Fibroblast of the conjunctiva (primary cell): ENCODE measurements around the gene C6orf89.

Experiments used
- DNase-seq: peaks from one replicate; pipeline ENCODE4 v3.0.0-alpha.2; 2010; ENCODE audit warnings: low read depth

Gene C6orf89

DNA sequence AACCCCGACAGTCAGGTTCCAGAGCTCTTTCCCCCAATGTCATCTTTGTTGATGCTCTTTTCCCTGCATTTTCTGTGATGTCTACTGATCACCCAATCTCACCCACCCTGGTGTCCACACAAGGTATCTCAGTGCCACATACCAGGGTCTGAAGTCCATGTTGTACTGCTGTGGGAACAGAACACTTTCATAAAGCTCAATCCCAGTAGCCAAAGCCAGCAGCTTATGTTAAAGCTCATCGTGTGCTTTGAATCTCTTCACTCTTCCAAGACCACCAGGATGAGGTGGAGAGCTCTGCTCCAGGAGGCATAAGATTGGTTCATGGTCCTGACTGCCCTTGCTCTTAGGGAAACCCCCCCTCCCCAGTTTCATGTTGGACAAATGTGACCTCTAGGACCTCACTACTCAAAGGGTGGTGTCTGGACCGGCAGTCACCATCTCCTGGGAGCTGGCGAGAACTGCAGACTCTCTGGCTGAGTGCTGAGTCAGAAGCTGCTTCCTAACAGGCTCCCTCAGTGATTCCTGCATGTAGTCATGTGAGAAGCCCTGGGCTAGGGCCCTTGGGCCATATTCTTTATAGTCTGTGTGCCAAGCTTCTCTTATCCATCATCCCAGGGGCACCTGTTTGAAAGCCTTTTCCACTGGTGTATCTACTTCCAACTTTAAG is 33.1 kb upstream of the C6orf89 start:
- peak; percentile 20 for DNase-seq

DNA sequence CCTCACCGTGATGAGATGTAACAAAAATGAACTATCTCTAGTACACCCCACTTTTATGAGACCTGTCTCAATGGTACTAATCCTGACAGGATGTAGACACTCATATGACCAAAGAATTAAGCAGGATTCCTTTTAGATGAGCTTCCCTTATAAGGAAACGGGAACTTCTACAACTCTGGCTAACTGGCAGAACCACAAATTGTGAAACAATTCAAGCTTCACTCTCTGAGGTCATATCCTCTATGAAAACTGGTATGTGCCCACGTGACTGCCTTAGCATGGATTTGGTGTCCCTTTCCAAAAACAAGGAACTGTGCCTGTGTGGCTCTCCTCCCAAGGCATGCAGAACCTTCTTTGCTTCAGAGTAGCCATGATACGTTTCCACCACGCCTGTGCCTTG is 32.4 kb upstream of the C6orf89 start:
- DNase-seq = peak; percentile 57

DNA sequence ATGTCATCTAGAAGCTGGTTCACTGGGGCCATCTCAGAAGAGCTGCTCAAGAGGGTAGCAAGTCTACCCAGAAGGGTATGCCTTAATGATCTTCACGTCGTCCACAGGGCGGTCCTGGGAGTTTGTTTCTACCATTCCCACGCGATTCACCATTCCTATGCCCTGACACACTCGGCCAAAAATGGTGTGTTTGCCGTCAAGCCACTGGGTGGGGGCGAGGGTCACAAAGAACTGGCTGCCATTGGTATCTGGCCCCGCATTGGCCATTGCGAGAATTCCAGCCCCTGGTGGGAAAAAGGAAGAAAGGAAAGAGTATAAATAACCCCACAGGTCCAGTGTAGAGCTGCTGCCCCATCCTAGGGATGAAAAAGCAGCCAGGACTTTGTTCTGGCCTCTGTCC is 30.0 kb upstream of the C6orf89 start:
- no peak for DNase-seq

DNA sequence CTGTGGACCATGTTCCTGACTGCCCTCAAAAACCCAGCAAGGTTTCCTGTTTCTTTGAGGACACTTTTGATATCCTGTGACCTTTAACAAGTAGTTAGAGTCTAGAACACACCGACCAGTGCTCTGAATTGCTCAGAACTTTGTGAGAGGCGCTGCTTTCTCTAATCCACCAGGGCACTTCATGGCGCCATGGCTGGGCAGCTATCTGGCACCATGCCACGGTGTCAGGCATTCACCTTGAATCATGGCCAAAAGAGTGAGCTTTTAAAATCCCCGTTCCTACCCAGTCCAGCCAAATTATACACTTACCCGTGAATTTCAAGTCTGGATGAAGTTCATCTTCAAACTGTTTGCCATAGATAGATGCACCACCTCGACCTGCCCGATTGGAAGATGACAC is 29.5 kb upstream of the C6orf89 start:
- no peak for DNase-seq

DNA sequence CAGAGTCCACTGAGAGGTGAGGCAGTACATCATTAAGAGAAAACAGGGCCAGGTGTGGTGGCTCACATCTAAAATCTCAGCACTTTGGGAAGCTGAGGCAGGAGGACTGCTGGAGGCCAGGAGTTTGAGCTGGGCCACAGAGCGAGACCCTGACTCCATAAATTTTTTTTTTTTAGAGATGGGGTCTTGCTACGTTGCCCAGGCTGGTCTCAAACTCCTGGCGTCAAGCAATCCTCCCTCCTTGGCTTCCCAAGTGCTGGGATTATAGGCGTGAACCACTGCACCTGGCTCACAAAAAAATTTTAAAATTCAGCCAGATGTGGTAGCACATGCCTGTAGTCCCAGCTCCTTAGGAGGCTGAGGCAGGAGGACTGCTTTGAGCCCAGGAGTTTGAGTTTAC is 28.4 kb upstream of the C6orf89 start:
- DNase-seq = no peak

DNA sequence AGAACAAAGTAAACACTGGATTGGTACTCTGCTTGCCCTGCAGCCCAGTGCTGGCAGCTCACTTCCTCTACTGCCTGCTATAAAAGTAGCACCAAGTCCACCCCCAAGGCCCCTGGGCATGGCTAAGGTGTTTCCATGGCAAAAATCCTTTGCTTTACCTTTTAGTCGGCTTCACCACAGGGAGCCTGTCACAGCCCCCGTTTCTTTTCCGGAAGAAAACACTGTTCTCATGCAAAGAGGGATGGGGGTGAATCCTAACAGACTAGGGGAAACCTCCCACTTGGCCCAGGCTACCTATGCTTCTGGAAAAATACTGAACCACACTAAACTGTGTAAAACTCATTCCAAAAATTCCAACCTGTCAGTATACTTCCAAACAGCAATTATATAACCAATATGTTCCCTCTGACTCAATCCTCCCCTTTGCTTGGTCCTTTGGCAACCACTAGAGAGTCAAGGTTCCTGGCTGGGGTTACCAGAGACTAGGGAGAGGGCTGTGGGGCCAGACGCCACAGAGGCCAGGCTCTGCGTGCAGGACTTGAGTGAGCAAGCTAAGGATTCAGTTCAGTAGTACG is 27.3 kb upstream of the C6orf89 start:
- DNase-seq = no peak

DNA sequence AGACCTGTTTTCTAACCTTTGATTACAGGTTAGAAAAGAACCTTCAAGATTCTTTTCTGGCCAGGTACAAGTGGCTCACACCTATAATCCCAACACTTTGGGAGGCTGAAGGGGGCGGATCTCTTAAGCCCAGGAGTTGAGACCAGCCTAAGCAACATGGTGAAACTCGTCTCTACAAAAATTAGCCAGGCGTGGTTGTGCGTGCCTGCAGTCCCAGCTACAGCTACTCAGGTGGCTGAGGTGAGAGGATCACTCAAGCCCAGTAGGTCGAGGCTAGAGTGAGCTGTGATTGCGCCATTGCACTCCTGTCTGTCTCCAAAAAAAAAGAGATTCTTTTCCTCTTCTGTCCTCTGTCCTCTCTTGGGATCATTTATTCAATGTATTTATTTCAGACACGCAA is 25.6 kb upstream of the C6orf89 start:
- DNase-seq = no peak

DNA sequence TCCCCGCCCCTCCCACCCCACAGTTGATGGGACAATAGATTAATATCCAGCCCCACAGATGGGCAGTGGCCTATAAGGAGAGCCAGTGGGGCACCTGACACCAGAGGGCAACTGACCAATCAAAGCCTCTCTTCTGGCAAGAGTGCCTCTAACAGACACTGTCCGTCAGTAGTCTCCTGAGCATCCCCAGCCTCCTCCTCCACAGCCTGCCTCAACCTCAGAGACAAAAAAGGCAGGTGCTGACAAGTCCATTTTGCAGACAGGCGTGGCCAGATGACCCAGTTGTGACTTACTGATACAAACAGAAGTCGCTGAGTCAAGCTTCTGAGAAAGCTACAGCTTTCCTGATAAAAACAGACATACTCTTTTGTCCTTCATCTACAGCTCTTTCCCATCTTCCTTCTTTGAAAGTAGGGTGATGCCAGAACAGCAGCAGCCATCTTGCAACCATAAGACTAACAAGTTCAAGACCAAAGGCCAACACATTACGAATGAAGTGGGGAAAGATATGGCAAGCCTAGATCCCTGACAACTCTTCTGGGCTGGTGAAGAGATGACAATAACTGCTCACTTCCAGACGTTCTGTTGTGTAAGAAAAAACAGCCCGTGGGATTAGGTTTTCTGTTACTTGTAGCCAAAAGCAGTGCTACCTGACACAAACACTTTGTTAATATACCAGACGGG is 23.4 kb upstream of the C6orf89 start:
- no peak for DNase-seq

DNA sequence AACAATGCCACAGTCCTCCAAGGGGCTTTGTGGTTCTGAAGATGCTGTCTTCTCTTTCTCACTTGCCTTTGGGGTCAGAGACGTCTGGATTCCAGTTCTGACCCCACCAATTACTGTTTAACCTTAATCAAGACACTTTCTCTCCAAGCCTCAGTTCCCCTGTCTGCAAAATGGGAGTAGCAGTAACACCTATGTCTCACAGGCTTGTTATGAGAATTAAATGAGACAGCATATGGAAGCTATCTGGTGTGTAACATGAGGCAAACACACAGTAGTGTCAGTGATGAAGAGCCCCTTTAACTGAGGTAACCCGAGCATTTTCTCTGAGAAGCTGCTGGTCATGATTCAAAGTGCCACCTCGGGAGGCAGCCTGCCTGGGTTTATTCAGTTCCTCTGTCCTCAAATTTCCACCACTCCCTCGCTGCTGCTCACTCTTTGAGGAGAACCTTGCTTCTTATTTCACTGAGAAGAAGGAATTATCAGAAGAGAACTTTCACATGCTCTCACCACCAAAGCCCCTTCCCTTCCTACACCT is 22.8 kb upstream of the C6orf89 start:
- DNase-seq = no peak

DNA sequence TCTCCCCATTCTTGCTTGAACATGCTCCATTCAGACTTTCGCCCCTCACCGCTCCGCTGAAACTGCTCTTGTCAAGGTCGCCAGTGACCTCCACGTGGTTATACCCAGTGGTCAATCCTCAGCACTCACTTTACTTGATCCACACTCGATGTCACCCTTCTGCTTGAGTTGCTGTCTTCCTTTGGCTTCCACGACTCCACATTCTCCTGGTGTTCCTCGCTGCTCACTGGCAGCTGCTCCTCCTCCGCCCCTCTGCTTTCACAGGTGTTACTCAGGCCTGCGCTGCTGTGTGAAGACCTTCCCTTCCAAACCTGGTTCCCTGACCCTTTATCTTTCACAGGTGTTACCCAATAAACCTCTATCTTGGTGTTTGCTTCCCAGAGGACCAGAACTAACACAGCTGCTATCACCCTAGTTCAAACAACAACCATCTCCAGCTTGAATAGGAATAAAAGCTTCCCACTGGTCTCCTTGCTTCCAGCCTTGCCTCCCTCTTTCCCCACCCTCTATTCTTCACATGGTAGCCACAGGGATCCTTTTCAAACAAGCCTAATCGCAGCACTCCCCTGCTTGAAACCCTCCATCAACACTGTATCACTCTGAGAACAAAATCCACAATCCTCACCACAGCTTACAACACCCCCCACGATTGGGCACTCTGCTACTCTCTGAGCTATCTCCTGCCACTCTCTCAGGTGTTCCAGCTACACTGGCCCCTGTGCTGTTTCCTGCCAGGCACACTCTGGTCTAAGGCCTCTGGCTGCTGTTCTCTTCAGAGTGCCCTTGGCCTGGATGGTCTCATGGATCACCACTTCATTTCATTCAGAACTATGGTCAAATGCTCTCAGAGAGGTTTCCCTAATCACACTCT is 21.8 kb upstream of the C6orf89 start:
- no peak for DNase-seq

DNA sequence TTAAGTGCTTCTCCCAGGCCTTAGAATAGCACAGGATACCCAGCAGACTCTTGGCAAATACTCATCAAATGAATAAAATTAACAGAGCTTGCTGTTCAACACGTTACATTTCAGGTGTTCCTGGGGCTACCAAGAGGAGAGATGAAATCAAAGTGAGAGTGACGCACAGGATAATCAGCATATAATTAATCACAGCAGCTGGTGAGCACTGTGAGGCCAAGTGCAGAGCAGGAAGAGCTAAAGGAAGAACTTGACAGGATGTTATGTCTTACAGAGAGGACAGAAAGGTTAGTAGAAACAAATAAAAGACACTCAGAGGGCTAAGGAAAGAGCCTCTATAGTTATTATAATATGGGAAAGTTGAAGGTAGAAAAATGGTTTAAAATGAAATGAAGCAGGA is 19.9 kb upstream of the C6orf89 start:
- no peak for DNase-seq

DNA sequence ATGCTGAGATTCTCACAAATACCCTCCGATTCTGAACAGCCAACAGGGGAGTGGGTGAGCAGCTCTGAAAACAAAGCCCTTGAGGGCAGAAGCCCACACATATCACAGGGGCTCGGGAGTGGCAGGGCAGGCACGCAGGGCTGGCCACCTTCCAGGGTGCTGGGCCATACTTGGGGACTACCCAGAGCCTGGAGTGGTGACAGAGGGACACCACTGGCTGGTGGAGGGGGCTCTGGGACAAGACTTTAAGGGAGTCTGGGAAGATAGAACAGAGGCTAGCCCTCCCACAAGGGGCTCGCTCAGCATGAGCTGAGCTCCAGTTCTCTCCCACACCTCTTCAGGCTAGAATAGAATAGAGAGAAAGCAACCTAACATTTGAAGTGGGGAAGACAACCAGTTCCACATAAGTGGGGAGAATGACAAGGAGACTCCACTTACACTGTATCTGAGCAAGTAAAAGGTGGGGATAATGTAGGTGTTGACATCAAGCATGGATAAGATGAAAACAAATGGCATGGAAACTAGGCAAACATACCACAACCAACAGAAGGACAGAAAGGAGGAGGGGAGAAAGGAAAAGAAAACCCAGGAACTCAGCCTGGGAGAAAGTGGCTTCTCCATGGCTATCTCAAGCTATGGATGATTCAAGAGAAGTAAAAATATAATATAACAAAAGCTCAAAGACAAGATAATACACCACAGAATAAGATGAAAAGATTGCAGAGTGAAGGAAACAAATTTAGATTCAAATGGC is 18.1 kb upstream of the C6orf89 start:
- no peak for DNase-seq

DNA sequence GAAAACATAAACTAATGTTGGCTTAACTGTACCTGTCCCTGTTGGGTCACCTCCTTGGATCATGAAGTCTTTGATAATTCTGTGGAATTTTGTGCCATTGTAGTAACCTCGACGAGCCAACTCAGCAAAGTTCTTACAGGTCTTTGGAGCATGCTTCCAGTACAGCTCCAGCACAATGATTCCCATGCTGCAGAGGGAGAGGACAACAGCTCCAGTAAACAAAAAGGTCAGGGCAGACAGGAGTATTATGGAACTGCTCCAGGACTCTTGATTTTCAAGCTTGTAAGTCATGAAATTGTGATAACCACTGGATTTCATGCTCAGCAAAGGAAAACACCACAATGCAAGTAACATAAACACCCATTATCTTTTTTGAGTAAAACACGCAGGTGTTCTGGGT is 14.1 kb upstream of the C6orf89 start:
- no peak for DNase-seq

DNA sequence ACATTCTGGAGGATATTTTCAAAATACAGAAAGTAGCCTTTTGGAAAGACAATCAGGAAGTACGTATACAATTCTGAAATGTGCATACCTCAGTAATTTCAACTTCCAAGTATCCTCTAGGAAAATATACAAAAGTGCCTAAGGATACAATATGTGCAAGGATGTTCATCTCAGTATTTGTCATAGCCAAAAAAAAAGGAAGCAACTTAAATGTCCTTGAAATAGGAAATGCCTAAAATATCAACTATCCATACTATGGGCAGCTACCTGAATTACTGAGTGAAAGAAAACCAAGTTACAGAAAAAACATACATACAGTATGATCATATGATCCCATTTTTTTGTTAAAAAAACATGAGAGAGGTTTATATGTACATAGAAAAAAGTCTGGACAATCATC is 12.6 kb upstream of the C6orf89 start:
- DNase-seq = no peak

DNA sequence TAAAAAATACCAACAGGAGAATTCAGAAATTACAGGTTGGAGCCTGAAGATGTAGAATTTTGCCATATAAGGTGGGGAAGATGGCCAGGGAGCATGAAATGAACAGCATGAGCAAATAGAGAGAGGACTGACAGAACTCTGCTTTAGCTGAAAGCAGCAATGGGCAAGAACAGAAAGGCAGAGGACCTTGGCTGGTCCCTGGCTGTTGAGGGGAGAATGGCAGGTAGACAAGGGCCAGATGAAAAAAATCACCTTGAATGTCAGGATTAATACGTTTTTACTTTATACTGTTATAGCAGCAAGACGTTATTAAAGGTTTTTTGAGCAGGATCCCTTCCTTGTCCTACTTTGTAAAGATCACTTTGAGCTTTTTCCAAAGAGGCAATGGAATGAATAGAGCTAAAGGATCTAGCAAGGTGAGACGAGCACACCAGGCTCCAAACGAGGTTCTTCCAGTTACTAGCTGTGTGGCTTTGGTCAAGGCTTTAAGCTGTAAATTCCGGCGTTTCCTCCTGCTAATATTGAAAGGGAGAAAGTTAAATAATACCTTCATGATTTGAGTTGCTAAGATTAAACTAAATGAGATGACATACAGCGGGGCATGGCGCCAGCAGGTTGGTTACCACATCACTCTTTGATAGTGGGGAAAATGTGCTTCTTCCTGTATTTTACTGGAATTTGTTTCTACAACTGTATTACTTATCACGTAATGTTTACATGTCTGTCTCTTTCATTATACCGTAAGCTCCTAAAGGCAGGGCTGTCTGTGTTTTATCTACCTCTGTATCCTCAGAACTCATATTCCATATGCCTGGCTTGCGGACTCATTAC is 11.9 kb upstream of the C6orf89 start:
- DNase-seq = no peak

DNA sequence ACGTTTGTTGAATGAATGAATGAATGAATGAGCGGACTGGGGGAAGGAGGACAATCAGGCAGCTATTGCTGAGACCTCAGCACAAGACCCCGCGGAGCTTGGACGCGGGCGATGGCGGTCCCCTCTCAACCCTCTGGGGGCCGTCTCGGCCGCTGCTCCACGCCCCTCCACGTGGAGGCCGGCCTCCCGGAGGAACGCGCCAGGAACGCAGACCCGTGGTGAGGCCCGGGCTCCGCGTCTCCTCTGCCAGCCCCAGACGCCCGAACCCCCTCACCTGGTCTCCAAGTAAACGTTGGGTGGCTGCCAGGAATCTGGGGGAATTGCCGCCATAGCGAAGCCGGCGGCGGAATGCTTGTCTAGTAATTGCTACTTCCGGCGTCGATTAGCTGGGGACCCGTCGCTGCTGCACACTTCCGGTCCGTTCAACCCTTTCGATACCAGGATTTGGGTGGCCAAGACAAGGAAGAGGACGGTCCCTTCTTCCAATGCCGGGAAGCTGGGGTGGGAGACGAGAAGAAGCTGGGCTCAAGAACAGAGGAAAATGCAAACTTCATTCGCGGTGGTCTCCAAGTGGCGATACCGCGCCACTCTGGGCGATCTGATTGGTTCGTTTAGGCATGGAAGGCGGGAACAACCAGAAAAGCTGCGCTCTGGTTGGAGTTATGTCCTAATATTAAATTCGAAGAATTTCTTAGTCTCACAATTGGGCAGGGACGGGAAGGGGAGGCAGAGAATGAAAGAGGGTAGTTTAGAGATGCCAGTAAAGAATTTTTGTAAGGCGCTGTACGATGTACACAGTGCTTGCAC is 11.1 kb upstream of the C6orf89 start, which contains the start of gene PPIL1:
Gene PPIL1, minus strand, starts transcription at position 361 of the 807 bp plus-strand sequence. Its CDS starts 31 bp downstream, at position 330.
- peak; percentile 80 for DNase-seq

DNA sequence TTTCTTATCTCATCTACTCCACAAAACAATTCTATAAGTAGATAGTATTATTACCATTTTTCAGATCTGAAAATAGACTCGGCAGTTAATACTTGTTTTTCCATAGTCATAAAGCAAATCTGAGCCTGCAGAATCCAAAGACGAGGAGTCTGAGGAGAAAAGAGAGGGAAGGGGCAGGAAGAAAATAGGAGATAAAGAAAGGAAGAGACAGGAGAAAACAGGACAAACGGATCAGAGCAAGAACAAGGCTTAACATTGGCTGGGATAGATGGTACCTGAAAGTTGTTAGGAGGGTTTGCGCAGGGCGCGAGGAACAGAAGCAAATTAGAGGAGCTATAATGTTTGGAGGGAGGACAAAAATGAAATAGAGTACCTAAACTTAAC is 10.5 kb upstream of the C6orf89 start:
- no peak for DNase-seq

DNA sequence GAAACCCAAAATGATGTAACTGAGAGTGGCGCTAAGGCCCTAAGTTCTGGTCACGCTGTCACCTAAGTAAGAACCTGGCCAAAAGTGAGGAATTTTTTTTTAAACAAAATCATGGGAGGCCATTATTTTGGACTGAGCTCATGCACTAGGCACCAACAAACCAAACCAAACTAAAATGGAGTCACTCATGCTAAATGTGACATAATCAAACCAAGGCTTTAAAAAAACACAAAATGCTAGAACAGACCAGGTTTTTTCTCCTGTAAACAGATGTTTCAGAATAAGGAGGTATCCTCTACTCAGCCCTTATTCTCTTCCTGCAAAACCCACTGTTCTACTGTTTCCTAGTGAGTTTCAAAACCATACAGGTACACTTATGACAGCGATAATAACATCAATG is 1.1 kb upstream of the C6orf89 start:
- no peak for DNase-seq

DNA sequence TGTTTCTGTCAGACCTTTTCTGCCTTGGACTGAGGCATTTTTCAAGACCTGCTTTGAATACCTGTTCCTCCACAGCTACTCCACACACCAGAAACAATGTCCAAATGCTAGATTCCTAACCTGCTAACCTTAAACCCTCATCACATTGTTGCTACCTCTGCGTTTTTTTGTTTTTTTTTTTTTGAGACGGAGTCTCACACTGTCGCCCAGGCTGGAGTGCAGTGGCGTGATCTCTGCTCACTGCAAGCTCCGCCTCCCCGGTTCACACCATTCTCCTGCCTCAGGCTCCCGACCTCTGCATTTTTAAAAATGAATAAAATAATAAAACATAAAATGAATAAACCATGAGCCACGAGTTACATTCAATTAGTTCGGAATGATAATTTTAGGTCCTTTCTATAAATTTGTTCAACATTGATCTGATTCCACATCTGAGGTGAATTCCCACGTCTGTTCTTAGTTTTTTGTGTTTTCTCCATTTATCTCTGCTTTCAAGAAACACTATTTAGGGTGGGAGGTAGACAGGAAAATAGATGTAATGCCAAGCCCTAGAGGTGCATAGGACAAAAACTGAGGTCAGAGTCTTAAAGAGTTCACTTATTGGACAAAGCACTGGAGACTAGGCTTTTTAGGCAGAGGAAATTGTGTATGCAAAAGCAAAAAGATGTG is 1.3 kb downstream of the C6orf89 start:
- no peak for DNase-seq
